PFSK-1 (cell line): ENCODE data around the gene TMTC2.

Experiments used
- POLR2AphosphoS5 ChIP-seq: IDR thresholded peaks from 2 replicates; pipeline ENCODE4 v1.6.1; 2012; ENCODE audit warnings: low read depth, mild to moderate bottlenecking, control low read depth, low read length, moderate library complexity
- SIN3A ChIP-seq: IDR thresholded peaks from 2 replicates; pipeline ENCODE4 v1.6.1; 2012; ENCODE audit warnings: mild to moderate bottlenecking, low read length, moderate library complexity, borderline replicate concordance; ENCODE audit not compliant: insufficient read depth
- TAF1 ChIP-seq: IDR thresholded peaks from 2 replicates; pipeline ENCODE4 v1.6.1; 2012; ENCODE audit warnings: low read length, control low read depth, borderline replicate concordance; ENCODE audit not compliant: insufficient read depth
- TF ChIP-seq, protein P1 (sequence below), 2 experiments: IDR thresholded peaks; 2 replicates each; pipeline versions ENCODE4 v1.6.1 to v1.8.0; 2011 to 2012; ENCODE audit warnings: low read depth in 2 of 2, low read length in 2 of 2, control low read depth in 1 of 2, inconsistent platforms in 1 of 2, mild to moderate bottlenecking in 1 of 2, moderate library complexity in 1 of 2; ENCODE audit not compliant: insufficient read depth in 1 of 2

DNA sequence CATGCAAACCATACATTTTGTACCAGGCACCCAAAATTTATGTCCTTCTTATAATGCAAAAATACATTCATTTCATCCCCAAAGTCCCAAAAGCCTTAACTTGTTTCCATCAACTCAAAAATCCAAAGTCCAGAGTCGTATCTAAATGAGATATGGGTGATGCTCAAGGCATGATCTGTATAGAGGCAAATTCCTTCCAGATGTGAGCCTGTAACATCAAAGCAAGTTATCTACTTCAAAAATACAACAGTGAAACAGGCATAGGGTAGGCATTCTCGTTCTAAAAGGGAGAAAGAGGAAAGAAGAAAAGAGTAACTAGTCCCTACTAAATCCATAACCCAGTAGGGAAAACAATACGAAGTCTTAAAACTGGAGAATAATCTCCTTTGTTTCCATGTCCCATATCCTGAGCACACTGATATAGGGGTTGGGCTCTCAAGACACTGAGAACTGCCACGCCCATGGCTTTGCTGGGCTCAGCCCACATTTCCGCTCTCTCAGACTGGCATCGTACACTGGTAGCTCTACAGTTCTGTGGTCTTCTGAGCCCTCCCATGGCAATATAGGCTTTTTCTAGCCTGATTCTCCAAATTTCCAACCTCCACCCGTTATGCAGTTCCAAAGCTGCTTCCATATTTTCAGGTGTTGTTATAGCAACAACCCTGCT is 232.8 kb downstream of the TMTC2 start:
- no peak for TF ChIP-seq POLR2AphosphoS5
- TF ChIP-seq, protein P1, sequence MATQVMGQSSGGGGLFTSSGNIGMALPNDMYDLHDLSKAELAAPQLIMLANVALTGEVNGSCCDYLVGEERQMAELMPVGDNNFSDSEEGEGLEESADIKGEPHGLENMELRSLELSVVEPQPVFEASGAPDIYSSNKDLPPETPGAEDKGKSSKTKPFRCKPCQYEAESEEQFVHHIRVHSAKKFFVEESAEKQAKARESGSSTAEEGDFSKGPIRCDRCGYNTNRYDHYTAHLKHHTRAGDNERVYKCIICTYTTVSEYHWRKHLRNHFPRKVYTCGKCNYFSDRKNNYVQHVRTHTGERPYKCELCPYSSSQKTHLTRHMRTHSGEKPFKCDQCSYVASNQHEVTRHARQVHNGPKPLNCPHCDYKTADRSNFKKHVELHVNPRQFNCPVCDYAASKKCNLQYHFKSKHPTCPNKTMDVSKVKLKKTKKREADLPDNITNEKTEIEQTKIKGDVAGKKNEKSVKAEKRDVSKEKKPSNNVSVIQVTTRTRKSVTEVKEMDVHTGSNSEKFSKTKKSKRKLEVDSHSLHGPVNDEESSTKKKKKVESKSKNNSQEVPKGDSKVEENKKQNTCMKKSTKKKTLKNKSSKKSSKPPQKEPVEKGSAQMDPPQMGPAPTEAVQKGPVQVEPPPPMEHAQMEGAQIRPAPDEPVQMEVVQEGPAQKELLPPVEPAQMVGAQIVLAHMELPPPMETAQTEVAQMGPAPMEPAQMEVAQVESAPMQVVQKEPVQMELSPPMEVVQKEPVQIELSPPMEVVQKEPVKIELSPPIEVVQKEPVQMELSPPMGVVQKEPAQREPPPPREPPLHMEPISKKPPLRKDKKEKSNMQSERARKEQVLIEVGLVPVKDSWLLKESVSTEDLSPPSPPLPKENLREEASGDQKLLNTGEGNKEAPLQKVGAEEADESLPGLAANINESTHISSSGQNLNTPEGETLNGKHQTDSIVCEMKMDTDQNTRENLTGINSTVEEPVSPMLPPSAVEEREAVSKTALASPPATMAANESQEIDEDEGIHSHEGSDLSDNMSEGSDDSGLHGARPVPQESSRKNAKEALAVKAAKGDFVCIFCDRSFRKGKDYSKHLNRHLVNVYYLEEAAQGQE (IDR thresholded peaks at IDR 0.05; ENCODE audit: insufficient read depth in 1 of 2, low read depth in 2 of 2, low read length in 2 of 2) = no peak
- TF ChIP-seq TAF1 = no peak
- TF ChIP-seq SIN3A = no peak
